ENCODE results near the gene STT3A.

Gene STT3A

GRCh38 chr11:125587480-125587879 lies 5.2 kb upstream of the STT3A start:
- Histone ChIP-seq H2AFZ (ENCODE audit: low read length, unreplicated experiment) (no peak overlapping the region), H3K27ac (ENCODE audit: low read depth, low read length) (no peak overlapping the region), H3K4me3 (ENCODE audit: low read depth, low read length) (no peak overlapping the region), H3K4me1 (ENCODE audit: control insufficient read depth, insufficient read depth, low read length, unreplicated experiment) (peaks cover 9% of the 10 kb centered on the region), H3K27me3 (ENCODE audit: insufficient read depth, low read length) (no peaks in the 10 kb centered on the region), H3K36me3 (ENCODE audit: insufficient read depth, low read length) (peaks cover 3% of the 10 kb centered on the region; the same call in 1 of the 2 replicates), H3K79me2 (ENCODE audit: control insufficient read depth, insufficient read depth, low read length, unreplicated experiment) (peaks cover 6% of the 10 kb centered on the region)

DNA sequence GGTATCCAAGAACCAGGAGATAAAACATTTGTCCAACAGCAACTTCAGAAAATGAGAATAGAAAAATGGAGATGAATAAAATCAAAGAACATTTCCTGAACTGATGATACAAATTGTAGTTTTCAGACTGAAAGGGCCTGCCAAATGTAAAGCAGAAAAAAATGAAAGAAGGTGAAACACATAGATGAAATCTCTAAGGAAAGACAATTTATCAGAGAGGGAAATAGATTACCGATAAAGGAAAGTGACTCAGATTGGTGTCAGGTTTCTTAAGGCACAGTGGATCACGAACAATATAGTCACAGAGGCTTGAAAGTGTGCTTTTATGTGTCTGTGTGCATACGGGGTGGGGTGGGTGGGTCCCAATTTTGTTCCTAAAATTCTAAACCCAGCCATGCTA lies 4.1 kb upstream of the STT3A start:
- Histone ChIP-seq H3K79me2 (ENCODE audit: control insufficient read depth, insufficient read depth, low read length, unreplicated experiment) (peaks cover 14% of the 10 kb centered on the region), H3K27ac (ENCODE audit: low read depth, low read length) (peak overlapping the region; percentile 38; the same call in 1 of the 2 replicates), H2AFZ (ENCODE audit: low read length, unreplicated experiment) (no peak overlapping the region), H3K36me3 (ENCODE audit: insufficient read depth, low read length) (peaks cover 3% of the 10 kb centered on the region; the same call in 1 of the 2 replicates), H3K4me1 (ENCODE audit: control insufficient read depth, insufficient read depth, low read length, unreplicated experiment) (peaks cover 9% of the 10 kb centered on the region), H3K4me3 (ENCODE audit: low read depth, low read length) (peak overlapping the region; percentile 49; the same call in 1 of the 2 replicates), H3K27me3 (ENCODE audit: insufficient read depth, low read length) (no peaks in the 10 kb centered on the region)

DNA sequence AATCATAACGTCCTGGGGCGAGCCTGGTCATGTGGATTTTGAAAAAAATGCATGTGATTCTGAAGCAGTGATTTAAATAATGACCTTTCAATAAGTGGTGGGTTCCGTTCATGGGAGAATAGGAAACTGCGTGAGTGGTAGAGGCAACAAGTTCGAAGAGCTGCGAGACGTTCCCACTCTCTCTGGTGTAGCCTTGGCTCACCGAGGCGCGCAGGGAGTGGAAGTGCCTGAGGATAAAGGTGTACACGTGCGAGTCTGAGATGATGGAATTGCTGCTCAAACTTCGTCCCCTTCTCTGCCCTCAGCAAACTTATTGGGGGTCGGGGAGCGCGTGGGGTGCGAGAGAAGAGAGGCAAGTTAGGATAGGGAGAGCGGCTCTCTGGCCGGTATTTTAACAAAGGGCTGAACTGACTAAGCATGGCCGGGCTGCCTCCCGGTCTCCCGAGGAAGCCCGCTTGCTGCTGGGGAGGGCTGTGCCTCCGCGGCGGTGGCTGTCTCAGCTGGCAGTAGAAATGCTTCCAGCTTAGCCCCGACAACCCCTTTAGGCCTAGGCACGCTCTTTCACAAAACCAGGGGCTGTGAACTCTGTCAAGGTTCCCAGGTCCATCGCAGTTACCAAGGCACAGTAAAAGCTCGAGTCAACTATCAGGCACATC lies 875 bp upstream of the STT3A start:
- peaks cover 4% of the 10 kb centered on the region; the same call in 1 of the 2 replicates for H3K36me3 ChIP-seq (ENCODE audit: insufficient read depth, low read length)
- H2AFZ ChIP-seq (ENCODE audit: low read length, unreplicated experiment) = peak overlapping the region; percentile 79
- peaks cover 47% of the 10 kb centered on the region for H3K79me2 ChIP-seq (ENCODE audit: control insufficient read depth, insufficient read depth, low read length, unreplicated experiment)
- H3K27ac ChIP-seq (ENCODE audit: low read depth, low read length) = peak overlapping the region; percentile 88
- H3K4me3 ChIP-seq (ENCODE audit: low read depth, low read length) = peak overlapping the region; percentile 98
- H3K4me1 ChIP-seq (ENCODE audit: control insufficient read depth, insufficient read depth, low read length, unreplicated experiment) = peaks cover 21% of the 10 kb centered on the region
- H3K27me3 ChIP-seq (ENCODE audit: insufficient read depth, low read length) = no peaks in the 10 kb centered on the region

DNA sequence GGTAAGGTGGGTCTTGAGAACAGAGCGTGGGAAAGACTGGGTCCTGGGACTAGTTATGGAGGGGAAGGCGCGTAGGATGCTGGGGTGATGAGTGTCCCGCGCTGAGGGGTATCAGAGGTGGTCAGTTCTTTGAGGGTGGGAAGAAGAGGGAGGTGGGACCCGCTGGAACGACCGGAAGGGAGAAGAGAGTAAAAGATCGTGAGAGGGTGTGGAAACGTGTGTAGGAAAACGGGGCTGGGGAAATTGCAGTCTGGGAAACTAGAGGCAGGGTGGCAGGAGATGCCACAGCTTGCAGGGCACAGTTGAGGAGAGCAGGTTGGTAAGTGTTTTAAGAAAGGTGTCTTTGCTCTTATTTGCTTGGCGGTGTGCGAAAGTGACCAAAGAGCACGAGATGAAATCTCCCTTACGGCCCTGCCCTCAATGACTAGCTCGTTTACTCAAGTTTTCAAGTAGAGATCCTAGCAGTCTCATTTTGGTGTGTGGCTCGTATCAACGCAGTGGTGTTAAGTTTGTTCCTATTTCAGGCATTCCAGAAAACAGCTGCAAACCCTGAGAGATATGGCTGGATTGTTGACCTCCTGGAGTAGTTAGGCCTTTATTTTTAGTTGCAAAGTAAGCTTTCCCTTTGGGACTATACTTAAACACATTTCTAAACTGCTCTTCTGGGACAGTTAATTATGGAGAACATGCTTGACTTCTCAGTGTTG lies 615 bp downstream of the STT3A start:
- Histone ChIP-seq H3K27me3 (ENCODE audit: insufficient read depth, low read length) (no peaks in the 10 kb centered on the region), H3K36me3 (ENCODE audit: insufficient read depth, low read length) (peaks cover 12% of the 10 kb centered on the region; the same call in 1 of the 2 replicates), H3K79me2 (ENCODE audit: control insufficient read depth, insufficient read depth, low read length, unreplicated experiment) (peaks cover 56% of the 10 kb centered on the region), H2AFZ (ENCODE audit: low read length, unreplicated experiment) (peak overlapping the region; percentile 88), H3K4me3 (ENCODE audit: low read depth, low read length) (peak overlapping the region; percentile 98), H3K27ac (ENCODE audit: low read depth, low read length) (peak overlapping the region; percentile 76), H3K4me1 (ENCODE audit: control insufficient read depth, insufficient read depth, low read length, unreplicated experiment) (peaks cover 19% of the 10 kb centered on the region)

DNA sequence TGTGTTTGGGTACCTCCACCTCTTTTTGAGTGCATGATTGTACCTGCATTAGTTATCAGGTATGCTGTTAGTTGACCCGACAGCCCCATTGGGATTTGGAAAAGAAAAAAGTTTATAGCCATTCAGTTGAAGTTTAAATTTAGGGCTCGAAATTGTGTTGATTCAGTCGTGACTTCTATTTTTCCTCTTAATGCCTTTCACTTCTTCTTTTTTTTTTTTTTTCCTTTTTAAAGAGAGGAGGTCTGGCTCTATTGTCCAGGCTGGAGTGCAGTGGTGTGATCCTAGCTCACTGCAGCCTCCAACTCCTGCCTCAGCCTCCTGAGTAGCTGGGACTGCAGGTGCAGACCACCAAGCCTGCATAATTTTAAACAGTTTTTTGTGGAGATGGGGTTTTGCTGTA lies 2.3 kb downstream of the STT3A start:
- H3K27ac ChIP-seq (ENCODE audit: low read depth, low read length) = no peak overlapping the region
- H3K36me3 ChIP-seq (ENCODE audit: insufficient read depth, low read length) = peaks cover 21% of the 10 kb centered on the region; the same call in 1 of the 2 replicates
- H3K4me1 ChIP-seq (ENCODE audit: control insufficient read depth, insufficient read depth, low read length, unreplicated experiment) = peaks cover 13% of the 10 kb centered on the region
- peak overlapping the region; percentile 41; the same call in 1 of the 2 replicates for H3K4me3 ChIP-seq (ENCODE audit: low read depth, low read length)
- no peaks in the 10 kb centered on the region for H3K27me3 ChIP-seq (ENCODE audit: insufficient read depth, low read length)
- H2AFZ ChIP-seq (ENCODE audit: low read length, unreplicated experiment) = no peak overlapping the region
- peaks cover 61% of the 10 kb centered on the region for H3K79me2 ChIP-seq (ENCODE audit: control insufficient read depth, insufficient read depth, low read length, unreplicated experiment)

GRCh38 chr11:125600663-125601062 lies 8.0 kb downstream of the STT3A start:
- peaks cover 45% of the 10 kb centered on the region for H3K79me2 ChIP-seq (ENCODE audit: control insufficient read depth, insufficient read depth, low read length, unreplicated experiment)
- H3K4me3 ChIP-seq (ENCODE audit: low read depth, low read length) = no peak overlapping the region
- no peaks in the 10 kb centered on the region for H3K27me3 ChIP-seq (ENCODE audit: insufficient read depth, low read length)
- H3K4me1 ChIP-seq (ENCODE audit: control insufficient read depth, insufficient read depth, low read length, unreplicated experiment) = peaks cover 10% of the 10 kb centered on the region
- no peak overlapping the region for H2AFZ ChIP-seq (ENCODE audit: low read length, unreplicated experiment)
- peaks cover 62% of the 10 kb centered on the region for H3K36me3 ChIP-seq (ENCODE audit: insufficient read depth, low read length)
- no peak overlapping the region for H3K27ac ChIP-seq (ENCODE audit: low read depth, low read length)

GRCh38 chr11:125603207-125603606 lies 10.6 kb downstream of the STT3A start:
- Histone ChIP-seq H3K4me3 (ENCODE audit: low read depth, low read length) (no peak overlapping the region), H3K79me2 (ENCODE audit: control insufficient read depth, insufficient read depth, low read length, unreplicated experiment) (peaks cover 25% of the 10 kb centered on the region), H3K4me1 (ENCODE audit: control insufficient read depth, insufficient read depth, low read length, unreplicated experiment) (peaks cover 10% of the 10 kb centered on the region), H3K36me3 (ENCODE audit: insufficient read depth, low read length) (peaks cover 59% of the 10 kb centered on the region), H3K27me3 (ENCODE audit: insufficient read depth, low read length) (no peaks in the 10 kb centered on the region), H2AFZ (ENCODE audit: low read length, unreplicated experiment) (no peak overlapping the region), H3K27ac (ENCODE audit: low read depth, low read length) (peak overlapping the region; percentile 57)

DNA sequence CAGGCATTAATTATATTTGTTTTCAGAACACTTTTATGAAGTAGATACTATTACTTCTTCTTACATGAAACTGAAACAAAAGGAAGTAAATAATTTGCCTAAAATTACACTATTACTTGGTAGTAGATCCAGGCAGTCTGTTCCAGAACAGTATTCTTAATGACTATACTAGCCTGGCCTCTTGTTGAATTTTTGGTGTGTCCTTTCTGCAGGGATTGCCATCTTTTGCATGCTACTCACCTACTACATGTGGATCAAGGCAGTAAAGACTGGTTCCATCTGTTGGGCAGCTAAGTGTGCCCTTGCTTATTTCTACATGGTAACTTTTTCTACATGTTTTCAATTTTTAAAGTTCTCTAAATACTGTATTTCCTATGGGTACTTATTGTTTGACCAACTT lies 12.8 kb downstream of the STT3A start:
- H3K27me3 ChIP-seq (ENCODE audit: insufficient read depth, low read length) = no peaks in the 10 kb centered on the region
- H3K79me2 ChIP-seq (ENCODE audit: control insufficient read depth, insufficient read depth, low read length, unreplicated experiment) = peaks cover 23% of the 10 kb centered on the region
- H2AFZ ChIP-seq (ENCODE audit: low read length, unreplicated experiment) = no peak overlapping the region
- H3K36me3 ChIP-seq (ENCODE audit: insufficient read depth, low read length) = peaks cover 60% of the 10 kb centered on the region
- peaks cover 10% of the 10 kb centered on the region for H3K4me1 ChIP-seq (ENCODE audit: control insufficient read depth, insufficient read depth, low read length, unreplicated experiment)
- no peak overlapping the region for H3K4me3 ChIP-seq (ENCODE audit: low read depth, low read length)
- no peak overlapping the region for H3K27ac ChIP-seq (ENCODE audit: low read depth, low read length)

GRCh38 chr11:125609545-125609944 lies 16.9 kb downstream of the STT3A start:
- peaks cover 6% of the 10 kb centered on the region for H3K79me2 ChIP-seq (ENCODE audit: control insufficient read depth, insufficient read depth, low read length, unreplicated experiment)
- H2AFZ ChIP-seq (ENCODE audit: low read length, unreplicated experiment) = no peak overlapping the region
- H3K4me1 ChIP-seq (ENCODE audit: control insufficient read depth, insufficient read depth, low read length, unreplicated experiment) = no peaks in the 10 kb centered on the region
- H3K27me3 ChIP-seq (ENCODE audit: insufficient read depth, low read length) = no peaks in the 10 kb centered on the region
- H3K36me3 ChIP-seq (ENCODE audit: insufficient read depth, low read length) = peaks cover 62% of the 10 kb centered on the region
- H3K4me3 ChIP-seq (ENCODE audit: low read depth, low read length) = no peak overlapping the region
- no peak overlapping the region for H3K27ac ChIP-seq (ENCODE audit: low read depth, low read length)

DNA sequence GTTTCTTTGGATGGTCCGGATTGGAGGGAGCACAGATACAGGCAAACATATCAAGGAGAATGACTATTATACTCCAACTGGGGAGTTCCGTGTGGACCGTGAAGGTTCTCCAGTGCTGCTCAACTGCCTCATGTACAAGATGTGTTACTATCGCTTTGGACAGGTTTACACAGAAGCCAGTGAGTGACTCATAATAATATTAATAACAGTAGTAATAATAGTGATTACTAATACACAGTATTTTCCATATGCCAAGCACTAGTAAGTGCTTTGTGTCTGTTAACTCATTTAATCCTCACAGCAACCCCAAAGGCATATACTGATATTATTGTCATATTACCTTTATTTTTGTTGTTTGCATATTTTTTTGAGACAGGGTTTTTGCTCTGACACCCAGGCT lies 25.7 kb downstream of the STT3A start:
- Histone ChIP-seq H3K4me1 (ENCODE audit: control insufficient read depth, insufficient read depth, low read length, unreplicated experiment) (peaks cover 15% of the 10 kb centered on the region), H3K36me3 (ENCODE audit: insufficient read depth, low read length) (peaks cover 31% of the 10 kb centered on the region), H3K27me3 (ENCODE audit: insufficient read depth, low read length) (no peaks in the 10 kb centered on the region), H3K4me3 (ENCODE audit: low read depth, low read length) (no peak overlapping the region), H2AFZ (ENCODE audit: low read length, unreplicated experiment) (no peak overlapping the region), H3K79me2 (ENCODE audit: control insufficient read depth, insufficient read depth, low read length, unreplicated experiment) (no peaks in the 10 kb centered on the region), H3K27ac (ENCODE audit: low read depth, low read length) (no peak overlapping the region)

DNA sequence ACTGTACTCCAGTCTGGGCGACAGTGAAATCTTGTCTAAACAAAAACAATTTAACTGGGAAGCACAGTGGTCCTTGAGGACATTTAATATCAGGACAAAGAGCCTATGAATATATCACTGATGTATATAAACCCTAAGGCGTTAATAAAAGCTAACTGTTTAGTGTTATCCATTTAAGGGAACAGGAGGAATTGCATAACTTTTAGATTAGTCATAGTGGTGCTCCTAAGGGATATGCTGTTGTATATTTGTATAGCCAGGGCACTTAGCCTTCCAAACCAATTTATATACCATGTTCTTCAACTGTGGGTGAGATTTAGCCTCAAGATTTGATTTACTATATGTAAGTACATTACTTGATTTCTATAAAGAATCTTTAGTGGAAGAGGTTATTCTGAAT lies 29.3 kb downstream of the STT3A start:
- no peaks in the 10 kb centered on the region for H3K27me3 ChIP-seq (ENCODE audit: insufficient read depth, low read length)
- no peak overlapping the region for H2AFZ ChIP-seq (ENCODE audit: low read length, unreplicated experiment)
- no peak overlapping the region for H3K4me3 ChIP-seq (ENCODE audit: low read depth, low read length)
- peaks cover 10% of the 10 kb centered on the region; the same call in 1 of the 2 replicates for H3K36me3 ChIP-seq (ENCODE audit: insufficient read depth, low read length)
- H3K79me2 ChIP-seq (ENCODE audit: control insufficient read depth, insufficient read depth, low read length, unreplicated experiment) = peaks cover 6% of the 10 kb centered on the region
- H3K27ac ChIP-seq (ENCODE audit: low read depth, low read length) = peak overlapping the region; percentile 18; the same call in 1 of the 2 replicates
- peaks cover 22% of the 10 kb centered on the region for H3K4me1 ChIP-seq (ENCODE audit: control insufficient read depth, insufficient read depth, low read length, unreplicated experiment)
